ENCODE measurements around the gene UQCC3. TPM values are rescaled to one million over a fixed set of nuclear protein-coding genes. Genes with fewer than 3 reads are reported as not detected.

The UQCC3 gene
- total and polyA plus RNA-seq, 2 of the 13 experiments (the other 11 are each of a cell fraction or from before 2014, with no cell fraction given): 7.7 to 16.0 TPM

- no peak for TF ChIP-seq HNF1A (IDR thresholded peaks at IDR 0.05; ENCODE audit: low read depth)
- TF ChIP-seq HNF1A (CRISPR knock-in tag; IDR thresholded peaks at IDR 0.05; ENCODE audit: borderline replicate concordance): no peak
- TF ChIP-seq, protein P1, sequence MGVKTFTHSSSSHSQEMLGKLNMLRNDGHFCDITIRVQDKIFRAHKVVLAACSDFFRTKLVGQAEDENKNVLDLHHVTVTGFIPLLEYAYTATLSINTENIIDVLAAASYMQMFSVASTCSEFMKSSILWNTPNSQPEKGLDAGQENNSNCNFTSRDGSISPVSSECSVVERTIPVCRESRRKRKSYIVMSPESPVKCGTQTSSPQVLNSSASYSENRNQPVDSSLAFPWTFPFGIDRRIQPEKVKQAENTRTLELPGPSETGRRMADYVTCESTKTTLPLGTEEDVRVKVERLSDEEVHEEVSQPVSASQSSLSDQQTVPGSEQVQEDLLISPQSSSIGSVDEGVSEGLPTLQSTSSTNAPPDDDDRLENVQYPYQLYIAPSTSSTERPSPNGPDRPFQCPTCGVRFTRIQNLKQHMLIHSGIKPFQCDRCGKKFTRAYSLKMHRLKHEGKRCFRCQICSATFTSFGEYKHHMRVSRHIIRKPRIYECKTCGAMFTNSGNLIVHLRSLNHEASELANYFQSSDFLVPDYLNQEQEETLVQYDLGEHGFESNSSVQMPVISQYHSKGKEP (CRISPR knock-in tag; IDR thresholded peaks at IDR 0.05): no peak
- TF ChIP-seq ZNF772 (CRISPR knock-in tag; IDR thresholded peaks at IDR 0.05): peak; percentile 26; the same call in 1 of the 2 replicates
- peak; percentile 74 for TF ChIP-seq CREM (IDR thresholded peaks at IDR 0.05)
- no peak for TF ChIP-seq CREM (CRISPR knock-in tag; IDR thresholded peaks at IDR 0.05)
- TF ChIP-seq ZNF746 (CRISPR knock-in tag; IDR thresholded peaks at IDR 0.05): no peak; the same call in 1 of the 2 replicates
- TF ChIP-seq ZNF850 (CRISPR knock-in tag; conservative IDR thresholded peaks at IDR 0.05): no peak
- TF ChIP-seq, protein P2, sequence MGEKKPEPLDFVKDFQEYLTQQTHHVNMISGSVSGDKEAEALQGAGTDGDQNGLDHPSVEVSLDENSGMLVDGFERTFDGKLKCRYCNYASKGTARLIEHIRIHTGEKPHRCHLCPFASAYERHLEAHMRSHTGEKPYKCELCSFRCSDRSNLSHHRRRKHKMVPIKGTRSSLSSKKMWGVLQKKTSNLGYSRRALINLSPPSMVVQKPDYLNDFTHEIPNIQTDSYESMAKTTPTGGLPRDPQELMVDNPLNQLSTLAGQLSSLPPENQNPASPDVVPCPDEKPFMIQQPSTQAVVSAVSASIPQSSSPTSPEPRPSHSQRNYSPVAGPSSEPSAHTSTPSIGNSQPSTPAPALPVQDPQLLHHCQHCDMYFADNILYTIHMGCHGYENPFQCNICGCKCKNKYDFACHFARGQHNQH (CRISPR knock-in tag; IDR thresholded peaks at IDR 0.05): peak; percentile 78; the same call in 1 of the 2 replicates
- TF ChIP-seq ATM (IDR thresholded peaks at IDR 0.05; ENCODE audit: borderline replicate concordance): no peak
- no peak for TF ChIP-seq DNMT1 (CRISPR knock-in tag; IDR thresholded peaks at IDR 0.05)
- peak; percentile 16; the same call in 1 of the 2 replicates for TF ChIP-seq GATA4 (IDR thresholded peaks at IDR 0.05; ENCODE audit: borderline replicate concordance, low read depth)
- no peak for TF ChIP-seq FLYWCH1 (CRISPR knock-in tag; IDR thresholded peaks at IDR 0.05)
- TF ChIP-seq ZNF30 (CRISPR knock-in tag; IDR thresholded peaks at IDR 0.05): peak; percentile 73; the same call in 1 of the 2 replicates
- TF ChIP-seq, protein P3, sequence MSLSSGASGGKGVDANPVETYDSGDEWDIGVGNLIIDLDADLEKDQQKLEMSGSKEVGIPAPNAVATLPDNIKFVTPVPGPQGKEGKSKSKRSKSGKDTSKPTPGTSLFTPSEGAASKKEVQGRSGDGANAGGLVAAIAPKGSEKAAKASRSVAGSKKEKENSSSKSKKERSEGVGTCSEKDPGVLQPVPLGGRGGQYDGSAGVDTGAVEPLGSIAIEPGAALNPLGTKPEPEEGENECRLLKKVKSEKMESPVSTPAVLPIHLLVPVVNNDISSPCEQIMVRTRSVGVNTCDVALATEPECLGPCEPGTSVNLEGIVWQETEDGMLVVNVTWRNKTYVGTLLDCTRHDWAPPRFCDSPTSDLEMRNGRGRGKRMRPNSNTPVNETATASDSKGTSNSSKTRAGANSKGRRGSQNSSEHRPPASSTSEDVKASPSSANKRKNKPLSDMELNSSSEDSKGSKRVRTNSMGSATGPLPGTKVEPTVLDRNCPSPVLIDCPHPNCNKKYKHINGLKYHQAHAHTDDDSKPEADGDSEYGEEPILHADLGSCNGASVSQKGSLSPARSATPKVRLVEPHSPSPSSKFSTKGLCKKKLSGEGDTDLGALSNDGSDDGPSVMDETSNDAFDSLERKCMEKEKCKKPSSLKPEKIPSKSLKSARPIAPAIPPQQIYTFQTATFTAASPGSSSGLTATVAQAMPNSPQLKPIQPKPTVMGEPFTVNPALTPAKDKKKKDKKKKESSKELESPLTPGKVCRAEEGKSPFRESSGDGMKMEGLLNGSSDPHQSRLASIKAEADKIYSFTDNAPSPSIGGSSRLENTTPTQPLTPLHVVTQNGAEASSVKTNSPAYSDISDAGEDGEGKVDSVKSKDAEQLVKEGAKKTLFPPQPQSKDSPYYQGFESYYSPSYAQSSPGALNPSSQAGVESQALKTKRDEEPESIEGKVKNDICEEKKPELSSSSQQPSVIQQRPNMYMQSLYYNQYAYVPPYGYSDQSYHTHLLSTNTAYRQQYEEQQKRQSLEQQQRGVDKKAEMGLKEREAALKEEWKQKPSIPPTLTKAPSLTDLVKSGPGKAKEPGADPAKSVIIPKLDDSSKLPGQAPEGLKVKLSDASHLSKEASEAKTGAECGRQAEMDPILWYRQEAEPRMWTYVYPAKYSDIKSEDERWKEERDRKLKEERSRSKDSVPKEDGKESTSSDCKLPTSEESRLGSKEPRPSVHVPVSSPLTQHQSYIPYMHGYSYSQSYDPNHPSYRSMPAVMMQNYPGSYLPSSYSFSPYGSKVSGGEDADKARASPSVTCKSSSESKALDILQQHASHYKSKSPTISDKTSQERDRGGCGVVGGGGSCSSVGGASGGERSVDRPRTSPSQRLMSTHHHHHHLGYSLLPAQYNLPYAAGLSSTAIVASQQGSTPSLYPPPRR (CRISPR knock-in tag; IDR thresholded peaks at IDR 0.05; ENCODE audit: borderline replicate concordance): no peak; the same call in 1 of the 2 replicates
- TF ChIP-seq TBX2 (CRISPR knock-in tag; IDR thresholded peaks at IDR 0.05; ENCODE audit: borderline replicate concordance): 0 out of 2 replicates have a peak, but pooled peaks have one; percentile 22
- TF ChIP-seq SAFB2 (CRISPR knock-in tag; IDR thresholded peaks at IDR 0.05; ENCODE audit: borderline replicate concordance, low read depth): no peak; the same call in 1 of the 2 replicates
Observed at GRCh38 chr11:62645946-62646824, 25.3 kb upstream of the UQCC3 start, which contains the start of gene GANAB (continued).
